HG02938 (cell line): ENCODE measurements around the gene CCDC179.

ENCODE experiments used
- ATAC-seq: cut with Tn5 transposase; IDR thresholded peaks from one replicate; pipeline ENCODE4 v1.9.1; 2021; ENCODE audit warnings: mild to moderate bottlenecking, moderate library complexity; ENCODE audit not compliant: unreplicated experiment

The CCDC179 gene

DNA sequence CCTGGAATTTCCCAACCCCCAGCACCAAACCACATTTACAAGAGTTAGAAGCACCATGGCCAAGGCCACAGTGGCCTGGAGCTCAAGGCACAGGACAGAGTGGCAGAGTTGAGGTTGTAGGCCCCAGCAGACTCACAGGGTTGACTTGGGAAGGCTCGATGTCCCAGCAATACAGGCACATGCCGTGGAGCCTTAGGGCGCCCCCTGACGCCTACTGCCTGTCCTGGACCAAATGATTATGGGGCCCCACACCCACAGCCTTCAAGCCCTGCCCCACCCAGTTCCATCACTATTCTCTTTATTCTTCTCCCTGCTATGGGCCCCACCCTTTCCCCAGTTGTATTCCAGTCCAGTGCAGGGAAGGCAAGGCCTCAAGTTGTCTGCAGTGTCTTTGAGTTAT lies at the start of gene CCDC179:
TSS of gene CCDC179 (minus strand) at position 234 of the 400 bp plus-strand sequence. CDS start at position 181, 53 bp downstream.
- no peak for ATAC-seq

DNA sequence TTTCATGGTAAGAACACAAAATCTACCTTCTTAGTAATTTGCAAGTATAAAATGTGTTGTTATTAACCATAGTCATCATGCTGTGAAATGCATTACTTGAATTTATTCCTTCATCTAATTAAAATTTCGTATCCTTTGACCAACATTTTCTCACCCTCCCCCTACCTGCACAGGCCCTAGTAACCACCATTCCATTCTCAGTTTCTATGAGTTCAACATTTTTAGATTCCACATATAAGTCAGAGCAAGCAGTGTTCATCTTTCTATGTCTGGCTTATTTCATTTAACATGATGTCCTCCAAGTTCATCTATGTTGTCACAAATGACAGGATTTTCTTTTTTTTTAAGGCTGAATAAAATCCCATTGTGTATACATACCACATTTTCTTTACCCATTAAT lies 43.5 kb upstream of the CCDC179 start:
- ATAC-seq, result peak; percentile 77

DNA sequence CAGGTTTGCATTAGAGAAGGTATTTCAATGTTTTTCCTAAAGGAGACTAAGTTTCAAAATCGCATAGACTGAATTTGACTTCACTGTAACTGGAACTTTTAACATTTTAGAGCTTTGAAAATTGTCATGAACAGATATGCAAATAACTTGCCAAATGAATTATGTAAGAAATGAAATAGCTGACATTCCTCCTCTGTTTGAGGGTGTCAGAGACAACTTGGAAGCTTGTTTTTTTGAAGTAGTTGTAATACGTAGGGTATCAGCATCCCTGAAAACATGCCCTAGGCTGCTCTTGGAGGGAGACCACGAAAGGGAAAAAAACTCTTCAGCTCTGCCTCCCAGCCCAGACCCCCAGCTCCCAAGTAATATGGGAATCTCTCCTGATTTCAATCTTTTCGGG lies 41.3 kb upstream of the CCDC179 start:
- no peak for ATAC-seq

DNA sequence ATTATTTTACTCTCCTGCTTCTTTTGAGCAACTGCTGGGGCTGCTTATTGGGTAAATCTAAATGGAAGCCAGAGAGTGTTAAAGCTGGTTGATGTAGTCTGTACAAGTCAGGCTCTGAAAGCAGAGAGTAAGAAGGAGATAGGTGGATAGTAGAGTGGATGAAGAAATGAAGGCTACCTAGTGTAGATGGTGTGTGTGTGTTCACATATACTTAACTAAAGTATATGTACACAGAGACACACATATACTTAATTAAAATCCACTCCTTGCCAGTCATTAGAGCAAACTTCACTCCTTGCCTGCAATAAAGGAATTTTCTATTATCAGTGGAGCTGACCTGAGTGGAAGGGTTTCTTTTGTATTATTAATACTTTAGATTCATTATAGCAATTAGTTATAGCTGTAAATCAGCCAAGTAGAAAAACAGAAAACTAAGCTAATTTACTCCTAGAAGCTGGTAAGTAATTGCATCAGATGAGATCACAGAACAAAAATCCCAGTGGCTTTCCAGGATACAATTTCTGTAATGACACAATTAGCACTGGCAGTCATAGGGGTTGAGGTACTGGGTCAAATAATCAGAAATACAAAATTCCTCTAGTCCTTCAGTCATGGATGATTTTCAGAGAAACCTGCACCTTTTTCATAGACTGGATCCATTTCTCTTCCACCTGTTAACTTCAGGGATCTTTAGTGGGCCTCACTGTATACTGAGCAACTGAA lies 40.7 kb upstream of the CCDC179 start:
- ATAC-seq, result no peak

DNA sequence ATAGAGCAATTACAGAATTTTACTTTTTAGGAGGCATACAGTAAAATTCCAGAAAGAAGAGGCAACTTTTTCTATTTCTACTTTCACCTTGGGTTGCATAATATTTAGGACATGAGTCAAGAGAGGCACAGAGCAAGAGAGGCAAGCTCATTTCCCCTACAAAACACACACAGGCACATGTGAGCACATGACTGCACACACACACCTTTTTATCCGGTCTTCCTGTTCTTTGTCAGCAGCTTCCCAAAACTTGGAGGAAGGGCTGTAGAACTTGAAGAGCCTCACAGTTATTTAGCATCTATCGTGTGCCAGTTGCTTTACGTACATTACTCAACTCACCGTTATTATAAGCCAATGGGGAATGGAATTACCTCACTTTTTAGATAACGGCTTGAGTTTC lies 37.8 kb upstream of the CCDC179 start:
- no peak for ATAC-seq

DNA sequence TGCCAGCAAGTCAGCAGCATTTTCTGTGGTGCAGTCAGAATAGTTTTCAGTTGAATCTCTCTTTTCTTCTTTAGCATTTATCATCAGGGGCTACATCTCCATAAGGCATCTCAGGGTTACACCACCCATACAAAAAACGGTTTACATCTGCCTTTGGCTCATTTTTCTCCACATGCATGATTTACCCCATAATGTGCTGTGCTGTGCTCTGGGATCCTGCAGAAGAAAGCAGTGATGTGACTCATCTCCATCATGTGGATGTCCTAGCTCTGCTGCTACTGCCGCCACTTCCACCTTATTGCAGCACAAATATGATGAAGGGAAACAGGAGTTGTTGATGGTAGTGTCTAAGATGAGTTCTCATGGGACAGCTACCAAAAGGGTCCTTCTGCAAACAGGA lies 30.0 kb upstream of the CCDC179 start:
- ATAC-seq, result no peak

DNA sequence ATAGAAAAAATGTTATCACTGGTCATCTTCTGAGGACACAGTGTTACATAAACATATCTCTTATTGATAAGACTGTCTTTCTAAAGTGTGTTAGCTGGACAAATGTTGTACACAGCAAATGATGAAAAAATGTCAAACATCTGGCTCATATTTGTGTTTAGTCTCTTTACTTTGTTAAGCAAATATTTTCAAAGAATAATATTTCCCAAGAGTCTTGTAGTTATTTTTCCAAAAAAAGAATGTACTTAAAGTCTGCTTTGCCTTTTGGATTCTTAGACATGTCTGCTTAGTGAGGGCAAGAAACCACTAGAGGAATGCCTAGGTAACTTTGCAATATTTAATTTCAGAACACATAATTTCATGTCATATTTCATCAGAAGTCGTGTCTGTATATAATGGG lies 23.9 kb upstream of the CCDC179 start:
- ATAC-seq, result no peak

DNA sequence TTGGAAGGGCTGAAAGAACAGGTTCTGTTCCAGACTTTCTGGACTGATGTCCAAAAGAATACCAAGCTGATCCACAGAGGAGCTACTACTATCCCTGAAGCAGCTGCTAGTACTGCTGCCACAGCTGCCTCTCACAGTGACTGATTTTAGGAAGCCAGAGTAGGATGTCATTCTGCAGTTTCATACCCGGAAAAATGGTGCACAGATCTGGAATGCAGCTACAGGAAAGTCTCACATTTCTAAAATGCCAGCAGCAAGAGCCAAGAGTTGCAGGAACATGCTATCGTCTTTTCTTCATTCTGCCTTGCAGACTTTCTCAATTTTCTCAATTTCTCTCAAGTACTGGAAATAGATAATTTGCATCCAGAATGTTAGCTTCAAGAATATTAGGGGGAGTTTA lies 19.4 kb upstream of the CCDC179 start:
- ATAC-seq, result no peak

DNA sequence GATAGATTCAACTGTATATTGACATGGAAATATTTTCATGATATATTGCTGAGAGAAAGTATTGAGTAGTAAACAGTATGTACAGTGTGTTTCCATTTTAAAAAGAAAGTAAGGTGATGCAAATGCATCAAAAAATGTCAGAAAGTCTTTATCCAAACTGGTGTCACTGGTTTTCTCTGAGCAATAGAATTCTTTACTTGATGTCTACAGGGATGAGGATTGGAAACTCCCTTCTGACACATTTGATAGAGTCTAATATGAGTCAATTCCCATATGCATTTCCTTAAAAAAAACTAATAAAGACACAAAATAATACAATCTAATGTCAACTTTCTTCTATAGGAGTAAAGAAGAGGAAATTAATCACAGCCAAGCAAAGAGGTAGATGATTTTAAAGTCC lies 18.3 kb upstream of the CCDC179 start:
- ATAC-seq, result no peak

DNA sequence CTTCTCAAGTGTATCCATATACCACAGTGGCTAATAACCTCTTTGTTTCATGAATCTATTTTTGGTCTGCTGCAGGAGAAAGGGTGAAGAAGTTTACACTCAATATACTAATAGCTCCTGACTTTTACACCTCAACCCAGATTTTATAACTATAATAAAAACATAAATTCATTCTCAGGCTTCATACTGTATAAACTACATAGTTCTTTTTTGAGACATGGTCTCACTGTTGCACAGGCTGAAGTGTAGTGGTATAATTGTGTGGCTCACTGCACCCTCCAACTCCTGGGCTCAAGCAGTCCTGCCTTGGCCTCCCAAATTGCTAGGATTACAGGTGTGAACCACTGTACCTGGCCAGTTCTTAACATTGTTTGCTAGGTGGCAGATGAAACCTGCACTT lies 17.8 kb upstream of the CCDC179 start:
- ATAC-seq, result no peak

DNA sequence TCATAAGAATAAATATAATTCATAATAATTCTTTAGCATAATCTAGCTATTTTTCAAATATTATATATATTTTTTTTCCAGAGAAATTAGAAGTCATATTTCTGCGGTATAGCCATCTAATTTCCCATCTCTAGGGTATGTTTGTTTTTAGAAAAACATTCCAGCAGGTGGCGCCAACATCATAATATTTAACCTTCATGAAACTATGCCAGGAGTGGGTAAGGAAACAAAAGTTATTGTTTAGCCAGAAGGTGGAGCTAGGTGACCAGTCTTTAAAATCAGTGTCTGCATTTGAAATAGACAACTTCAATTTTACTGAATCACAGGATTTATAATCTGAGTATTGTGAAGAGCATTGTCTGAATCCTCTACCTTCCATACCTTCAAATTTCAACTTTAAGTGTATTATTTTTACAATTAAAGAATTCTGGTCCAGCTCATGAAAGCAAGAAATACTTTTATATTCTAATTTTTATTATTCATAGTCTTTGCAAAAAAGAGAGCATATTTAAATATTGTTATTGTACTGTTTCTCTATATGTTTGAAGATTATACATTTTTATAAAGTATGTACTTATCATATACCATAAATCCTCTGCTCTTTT lies 15.7 kb upstream of the CCDC179 start:
- peak; percentile 96 for ATAC-seq

DNA sequence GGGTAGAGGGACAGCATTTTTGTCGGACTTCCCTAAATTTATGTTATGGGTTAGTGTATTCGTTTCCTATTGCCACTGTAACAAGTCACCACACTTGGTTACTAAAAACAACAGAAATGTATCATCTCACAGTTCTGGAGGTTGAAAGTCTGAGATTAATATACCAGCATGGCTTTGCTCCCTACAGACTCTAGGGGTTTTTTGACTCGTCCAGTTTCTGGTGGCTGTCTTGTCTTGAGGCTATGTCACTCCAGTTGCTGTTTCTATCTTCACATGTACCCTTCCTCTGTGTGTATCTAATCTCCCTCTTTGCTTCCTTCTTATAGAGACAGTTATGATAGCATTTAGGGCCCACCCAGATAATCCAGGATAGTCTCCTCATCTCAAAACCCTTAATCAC lies 9.1 kb upstream of the CCDC179 start:
- ATAC-seq, result peak; percentile 79

DNA sequence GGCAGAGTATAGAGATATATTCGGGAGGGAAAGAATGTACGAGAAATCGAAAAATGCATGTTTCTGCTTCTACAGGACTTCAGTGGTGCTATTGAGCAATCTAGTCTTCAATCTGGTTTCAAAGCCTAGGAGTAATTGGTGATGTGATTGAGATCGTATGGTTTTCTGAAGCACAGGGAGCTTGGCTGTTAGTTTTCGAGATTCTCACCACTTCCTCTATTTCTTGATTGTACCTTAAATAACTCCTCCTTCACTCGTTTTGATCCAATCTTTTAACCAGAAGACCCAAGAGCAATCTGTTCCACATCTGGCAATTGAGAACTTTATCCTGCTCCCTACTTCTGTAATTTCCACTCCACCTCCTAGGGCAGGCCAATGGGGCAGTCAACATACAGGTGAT lies 518 bp downstream of the CCDC179 start:
- ATAC-seq, result no peak

DNA sequence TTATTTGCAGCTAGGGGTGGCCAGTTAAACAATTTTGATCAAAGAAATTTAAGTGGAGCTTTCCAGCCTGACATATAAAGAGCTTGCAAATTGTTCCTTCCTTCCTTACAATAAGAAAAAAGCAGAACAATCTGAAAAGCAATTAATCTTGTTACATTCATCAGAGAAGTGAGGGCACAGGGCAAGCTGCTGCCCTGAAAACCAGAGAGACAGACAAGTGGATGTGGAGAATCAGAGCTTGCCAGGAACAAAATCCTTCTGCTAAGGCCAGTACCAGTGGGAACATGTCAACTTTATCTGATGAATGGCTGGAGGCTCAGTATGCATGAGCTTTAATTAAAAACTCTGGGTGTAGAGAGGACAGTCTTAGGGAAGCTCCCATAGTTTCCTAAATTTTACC lies 8.8 kb downstream of the CCDC179 start:
- ATAC-seq, result no peak

DNA sequence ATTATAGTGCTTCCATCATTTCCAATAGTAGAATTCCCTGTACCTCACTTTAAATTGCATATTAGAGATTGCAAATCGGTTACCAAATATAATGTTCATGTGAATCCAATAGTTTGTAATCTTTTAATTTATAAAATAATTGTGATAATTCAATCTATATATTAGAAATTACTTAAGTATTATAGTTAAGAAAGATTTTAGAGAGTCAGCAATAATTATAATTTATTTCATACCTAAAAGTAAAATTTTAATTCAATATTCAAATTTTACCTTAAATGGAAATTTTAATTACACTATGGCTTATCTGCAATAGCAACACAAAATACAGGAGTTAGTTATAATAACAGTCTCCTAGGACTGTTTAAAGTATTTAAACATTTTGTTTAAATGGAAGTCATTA lies 13.5 kb downstream of the CCDC179 start:
- no peak for ATAC-seq

DNA sequence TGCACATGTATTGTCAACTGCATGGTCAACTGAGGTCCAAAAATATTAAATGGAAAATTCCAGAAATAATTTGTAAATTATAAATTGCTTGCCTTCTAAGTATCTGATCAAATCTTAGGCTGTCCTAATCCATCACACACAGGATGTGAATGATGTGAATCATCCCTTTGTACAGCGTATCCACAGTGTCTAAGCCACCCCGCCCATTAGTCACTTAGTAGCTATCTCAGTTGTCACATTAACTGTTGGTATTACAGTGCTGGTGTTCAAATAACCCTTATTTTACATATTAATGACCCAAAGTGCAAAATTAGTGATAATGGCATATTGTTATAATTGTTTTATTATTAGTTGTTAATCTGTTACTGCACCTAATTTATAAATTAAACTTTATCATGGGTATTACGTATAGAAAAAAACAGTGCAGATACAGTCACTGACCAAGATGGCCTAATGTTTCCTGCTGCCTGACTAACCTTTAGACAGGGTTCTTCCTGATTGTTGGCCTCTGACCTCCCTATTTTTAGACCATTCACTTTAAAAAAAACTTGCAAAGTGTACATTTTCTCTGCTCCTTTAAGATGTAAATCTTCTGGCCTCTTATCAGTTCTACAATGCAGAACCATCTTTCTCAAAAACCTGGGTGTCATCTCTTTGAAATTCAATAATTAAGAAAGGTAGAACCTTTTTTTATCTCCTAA lies 27.8 kb downstream of the CCDC179 start:
- ATAC-seq, result no peak

DNA sequence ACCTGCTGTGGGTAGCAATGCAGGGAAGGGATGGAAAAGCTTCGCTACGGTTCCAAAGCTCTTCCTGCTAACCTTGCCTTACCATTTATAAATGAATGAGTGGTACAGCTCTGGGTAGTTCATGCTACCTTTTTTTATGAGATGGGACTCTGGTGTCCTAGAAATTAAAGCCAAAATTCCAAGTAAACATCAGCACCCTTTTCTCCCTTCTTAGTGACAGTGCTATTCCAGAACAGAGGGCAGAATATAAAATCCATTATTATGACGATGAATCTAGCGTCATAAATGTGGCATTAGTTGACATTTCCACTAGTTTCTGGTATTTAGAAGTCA lies 30.2 kb downstream of the CCDC179 start:
- ATAC-seq, result no peak

DNA sequence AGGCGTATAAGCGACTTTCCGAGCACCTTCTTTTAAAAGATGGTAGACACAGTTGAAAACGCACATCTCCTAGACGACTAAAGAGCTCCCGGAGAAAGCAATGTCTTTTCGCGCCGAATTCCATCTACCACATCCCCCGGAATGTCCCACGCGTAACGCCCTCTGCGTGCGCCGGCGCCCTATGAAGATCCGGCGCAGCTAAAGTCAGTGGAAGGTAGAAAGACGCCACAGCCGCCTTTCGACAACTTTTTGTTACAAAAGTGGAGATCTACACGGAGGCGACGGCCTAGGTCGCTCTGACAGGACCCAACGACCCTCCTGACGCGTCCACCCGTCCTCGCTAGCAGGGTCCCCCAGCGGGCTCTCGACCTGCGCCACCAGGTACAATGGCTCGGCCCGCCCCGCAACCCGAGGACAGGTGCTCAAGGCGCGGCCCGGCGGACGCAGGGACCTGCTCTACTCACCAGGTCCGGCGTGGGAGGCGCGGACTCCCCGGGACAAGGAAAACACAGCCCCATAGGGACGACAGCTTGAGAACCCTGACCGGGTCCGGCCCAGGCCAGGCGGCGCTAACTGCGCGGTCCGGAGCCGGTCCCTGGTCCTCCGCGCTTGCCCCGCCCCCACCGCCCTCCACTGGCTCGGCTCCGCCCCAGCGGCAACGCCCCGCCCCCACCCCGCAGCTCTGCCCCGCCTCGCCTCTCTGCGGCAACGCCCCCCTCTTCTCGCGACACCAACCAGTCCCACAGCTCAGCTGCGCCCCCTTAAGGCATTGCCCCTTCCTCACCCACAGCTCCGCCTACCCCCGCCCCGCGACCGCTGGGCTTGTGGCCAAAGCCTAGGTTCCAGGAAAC lies 30.8 kb downstream of the CCDC179 start, which contains the start of gene SVIP:
TSS of gene SVIP (minus strand) at position 571 of the 851 bp plus-strand sequence. CDS start at position 518, 53 bp downstream.
- ATAC-seq, result peak; percentile 89

DNA sequence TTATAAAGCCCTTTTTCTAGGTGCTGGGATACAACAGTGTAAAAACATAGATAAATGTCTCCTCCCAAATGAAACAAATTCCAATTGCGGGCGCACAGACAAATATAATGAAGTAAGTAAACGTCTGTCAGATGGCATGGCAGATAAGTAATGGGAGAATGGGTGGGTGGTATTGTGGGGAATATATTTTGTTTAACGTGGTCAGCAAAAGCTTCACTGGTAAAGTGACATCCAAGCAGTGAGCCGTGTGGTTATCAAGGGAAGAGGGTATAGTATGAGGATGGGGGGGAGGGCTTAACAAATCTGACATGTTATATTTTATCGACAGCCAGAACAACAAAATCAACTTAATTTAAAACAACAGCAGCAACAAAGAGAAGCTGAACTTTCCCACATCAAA lies 31.9 kb downstream of the CCDC179 start:
- no peak for ATAC-seq

DNA sequence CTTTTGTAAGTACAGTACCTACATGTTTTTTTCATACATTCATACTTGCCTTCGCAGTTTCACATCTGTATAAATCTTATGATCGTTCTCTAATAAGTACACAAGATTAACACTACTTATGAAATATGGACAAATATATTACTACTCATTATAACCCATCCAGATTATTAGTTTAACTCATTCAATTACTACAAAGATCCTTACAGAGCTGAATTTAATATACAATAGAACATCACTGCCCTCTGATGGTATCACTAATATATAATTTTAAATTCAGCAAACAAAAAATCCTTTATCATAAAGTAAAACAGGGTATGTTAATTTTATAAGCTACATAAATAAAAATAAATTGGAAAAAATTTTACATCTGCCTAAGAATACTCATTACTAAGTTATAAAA lies 38.1 kb downstream of the CCDC179 start:
- ATAC-seq, result no peak

DNA sequence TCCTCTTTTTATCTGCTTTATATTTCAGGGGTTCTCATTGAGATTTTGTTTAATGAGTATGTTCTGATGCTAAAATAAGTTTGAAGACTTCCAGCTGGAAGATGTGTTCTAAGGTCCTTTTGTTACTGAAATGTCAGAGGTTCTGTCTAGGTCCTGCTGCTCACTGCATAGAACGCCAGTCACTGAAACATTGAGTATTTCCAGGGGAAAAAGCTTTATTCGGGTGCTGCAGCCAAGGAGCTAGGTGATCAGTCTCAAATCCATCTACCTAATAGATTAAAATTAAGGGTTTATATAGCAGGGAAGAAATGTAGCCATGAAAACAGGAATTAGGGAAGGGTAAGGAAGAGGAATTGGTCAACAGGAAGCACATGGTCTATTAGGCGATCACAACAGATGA lies 50.4 kb downstream of the CCDC179 start:
- ATAC-seq, result no peak
